HepG2 (cell line): ENCODE measurements around the gene VARS2. TPM values are rescaled to one million over a fixed set of nuclear protein-coding genes. Genes with fewer than 3 reads are reported as not detected.

Source experiments
- ATAD3A ChIP-seq: sonication (generic); formaldehyde crosslinking; IDR thresholded peaks from 2 replicates; pipeline ENCODE4 v1.4.0; 2020; ENCODE audit warnings: missing genetic modification reagents
- CBX2 ChIP-seq, 2 experiments: fragments of 200-600 bp in 1 of 2; sonication (generic); formaldehyde crosslinking in 1 of 2; IDR thresholded peaks; 2 replicates each; pipeline versions ENCODE4 v1.7.0 to v1.8.1; 2018 to 2022; ENCODE audit warnings: low read depth in 2 of 2, low read length in 1 of 2, mild to moderate bottlenecking in 1 of 2, missing genetic modification reagents in 1 of 2
- CBX5 ChIP-seq: sonication (generic); formaldehyde crosslinking; IDR thresholded peaks from 2 replicates; pipeline ENCODE4 v1.4.0; 2020; ENCODE audit warnings: missing genetic modification reagents, borderline replicate concordance
- HHEX ChIP-seq: IDR thresholded peaks from 2 replicates; pipeline ENCODE4 v1.6.1; 2016; ENCODE audit warnings: control low read depth
- NPAS2 ChIP-seq: sonication (generic); formaldehyde crosslinking; IDR thresholded peaks from 2 replicates; pipeline ENCODE4 v1.8.0; 2022; ENCODE audit warnings: mild to moderate bottlenecking, missing genetic modification reagents, borderline replicate concordance
- RAD51 ChIP-seq: fragments of 450-650 bp; IDR thresholded peaks from 2 replicates; pipeline ENCODE4 v1.6.1; 2016; ENCODE audit warnings: borderline replicate concordance
- SMAD9 ChIP-seq: sonication (generic); formaldehyde crosslinking; IDR thresholded peaks from 2 replicates; pipeline ENCODE4 v1.5.1; 2020; ENCODE audit warnings: mild to moderate bottlenecking, missing genetic modification reagents
- TAF1 ChIP-seq: sonication (generic); formaldehyde crosslinking; IDR thresholded peaks from 2 replicates; pipeline ENCODE4 v1.4.0; 2020; ENCODE audit warnings: missing genetic modification reagents
- ZFY ChIP-seq: sonication (generic); formaldehyde crosslinking; IDR thresholded peaks from 2 replicates; pipeline ENCODE4 v1.4.0; 2020; ENCODE audit warnings: missing genetic modification reagents
- ZKSCAN1 ChIP-seq: fragments of 150-350 bp; IDR thresholded peaks from 2 replicates; pipeline ENCODE4 v1.6.1; 2014; ENCODE audit warnings: low read length
- ZNF75D ChIP-seq: sonication (generic); formaldehyde crosslinking; IDR thresholded peaks from 2 replicates; pipeline ENCODE4 v1.8.1; 2023; ENCODE audit warnings: missing genetic modification reagents, mild to moderate bottlenecking, borderline replicate concordance
- ZNF782 ChIP-seq: sonication (generic); formaldehyde crosslinking; IDR thresholded peaks from 2 replicates; pipeline ENCODE4 v1.4.0; 2020; ENCODE audit warnings: missing genetic modification reagents, mild to moderate bottlenecking, borderline replicate concordance
- ZNF792 ChIP-seq: IDR thresholded peaks from 2 replicates; pipeline ENCODE4 v1.6.1; 2016
- polyA plus RNA-seq, 8 experiments: library from polyadenylated mRNA; depleted of rRNA in 3 of 8; stranded (reverse) in 7 of 8; unstranded in 1 of 8; fragments of >200 nt; fragmentation: Illumina TruSeq in 4 of 8; extraction: Trizol in 4 of 8; gene quantifications; 2 replicates each; pipeline versions ENCODE4 v1.2.1 to v1.2.3, GENCODE V29; 2011 to 2016; ENCODE audit warnings: low read depth in 4 of 8, missing spikeins in 1 of 8, mixed read lengths in 1 of 8; ENCODE audit not compliant: insufficient read depth in 1 of 8
- total RNA-seq, 5 experiments: library from RNA; depleted of rRNA; stranded (reverse); fragments of >200 nt; fragmentation: Illumina TruSeq; extraction: Trizol; gene quantifications; 2 replicates each; pipeline ENCODE4 v1.2.3, GENCODE V29; 2016; ENCODE audit warnings: low read depth in 1 of 5
- TF ChIP-seq, protein P1 (sequence below): sonication (generic); formaldehyde crosslinking; IDR thresholded peaks from 2 replicates; pipeline ENCODE4 v1.5.1; 2020; ENCODE audit warnings: mild to moderate bottlenecking, moderate library complexity, missing genetic modification reagents
- TF ChIP-seq, protein P2 (sequence below): IDR thresholded peaks from 2 replicates; pipeline ENCODE4 v1.6.1; 2016; ENCODE audit warnings: missing compliant biosample characterization, missing genetic modification reagents, borderline replicate concordance
- TF ChIP-seq, protein P3 (sequence below): sonication (generic); formaldehyde crosslinking; IDR thresholded peaks from 2 replicates; pipeline ENCODE4 v1.5.0; 2020; ENCODE audit warnings: missing genetic modification reagents, mild to moderate bottlenecking, borderline replicate concordance
- TF ChIP-seq, protein P4 (sequence below): sonication (generic); formaldehyde crosslinking; IDR thresholded peaks from 2 replicates; pipeline ENCODE4 v1.5.0; 2020; ENCODE audit warnings: mild to moderate bottlenecking, missing genetic modification reagents, moderate library complexity
- TF ChIP-seq, protein P5 (sequence below): sonication (generic); formaldehyde crosslinking; IDR thresholded peaks from 2 replicates; pipeline ENCODE4 v1.5.0; 2020; ENCODE audit warnings: mild to moderate bottlenecking, missing genetic modification reagents, borderline replicate concordance

The VARS2 gene
- total and polyA plus RNA-seq, 2 of the 13 experiments (the other 11 are each of a cell fraction or from before 2014, with no cell fraction given), result 61.8 to 71.8 TPM

DNA sequence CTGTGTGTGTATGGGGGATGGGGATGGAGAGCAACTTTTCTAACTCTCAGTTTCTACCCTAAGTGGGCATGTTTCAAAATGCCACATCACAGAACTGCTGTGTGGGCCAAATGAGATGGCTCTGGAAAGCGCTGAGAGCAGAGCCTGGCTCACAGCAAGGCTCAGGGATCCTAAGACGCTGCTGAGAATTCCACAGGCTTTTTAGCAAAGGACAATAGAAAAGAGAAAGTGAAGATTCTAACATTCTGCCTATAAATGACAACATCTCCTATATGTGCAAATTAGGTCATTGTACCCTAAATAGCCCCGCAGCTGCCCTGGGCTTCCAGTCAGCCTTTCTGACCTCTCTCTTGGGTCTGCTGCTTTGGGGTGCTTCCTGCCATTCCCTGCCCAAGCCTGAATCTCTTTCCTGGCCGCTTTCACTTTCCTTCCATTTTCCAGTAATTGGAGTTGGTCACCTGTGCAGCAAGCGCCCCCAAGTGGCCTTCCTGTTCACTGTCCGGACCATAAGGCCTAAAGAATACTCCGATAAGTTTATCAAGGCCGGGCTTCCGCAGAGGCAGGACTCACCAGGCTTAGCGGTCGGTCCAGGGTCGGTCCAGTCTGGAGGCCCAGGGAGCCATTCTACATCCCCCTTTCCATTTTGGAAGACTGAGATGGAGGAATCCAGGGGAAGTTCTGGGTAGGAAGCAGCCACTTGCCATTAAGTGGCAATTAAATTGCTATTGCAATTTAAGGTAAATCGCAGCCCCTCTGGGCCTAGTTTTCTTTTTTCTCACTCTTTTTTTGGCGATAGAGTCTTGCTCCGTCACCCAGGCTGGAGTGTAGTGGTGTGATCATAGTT, 36.4 kb upstream of the VARS2 start (continued):
- TF ChIP-seq ZNF75D (CRISPR knock-in tag) (no peak), HHEX (CRISPR knock-in tag) (no peak), CBX2 (IDR thresholded peaks at IDR 0.05; ENCODE audit: low read depth, low read length) (no peak), CBX2 (CRISPR knock-in tag; IDR thresholded peaks at IDR 0.05; ENCODE audit: low read depth) (no peak), TAF1 (CRISPR knock-in tag) (peak; percentile 20; the same call in 1 of the 2 replicates), SMAD9 (CRISPR knock-in tag) (no peak), ZNF792 (CRISPR knock-in tag) (0 out of 2 replicates have a peak, but pooled peaks have one; percentile 38), CBX5 (CRISPR knock-in tag) (peak; percentile 68; the same call in 1 of the 2 replicates), RAD51 (no peak), NPAS2 (CRISPR knock-in tag) (no peak), ATAD3A (CRISPR knock-in tag) (no peak), ZFY (CRISPR knock-in tag) (peak; percentile 71; the same call in 1 of the 2 replicates), ZNF782 (CRISPR knock-in tag) (no peak), ZKSCAN1 (no peak)
- TF ChIP-seq, protein P1, sequence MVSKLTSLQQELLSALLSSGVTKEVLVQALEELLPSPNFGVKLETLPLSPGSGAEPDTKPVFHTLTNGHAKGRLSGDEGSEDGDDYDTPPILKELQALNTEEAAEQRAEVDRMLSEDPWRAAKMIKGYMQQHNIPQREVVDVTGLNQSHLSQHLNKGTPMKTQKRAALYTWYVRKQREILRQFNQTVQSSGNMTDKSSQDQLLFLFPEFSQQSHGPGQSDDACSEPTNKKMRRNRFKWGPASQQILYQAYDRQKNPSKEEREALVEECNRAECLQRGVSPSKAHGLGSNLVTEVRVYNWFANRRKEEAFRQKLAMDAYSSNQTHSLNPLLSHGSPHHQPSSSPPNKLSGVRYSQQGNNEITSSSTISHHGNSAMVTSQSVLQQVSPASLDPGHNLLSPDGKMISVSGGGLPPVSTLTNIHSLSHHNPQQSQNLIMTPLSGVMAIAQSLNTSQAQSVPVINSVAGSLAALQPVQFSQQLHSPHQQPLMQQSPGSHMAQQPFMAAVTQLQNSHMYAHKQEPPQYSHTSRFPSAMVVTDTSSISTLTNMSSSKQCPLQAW (CRISPR knock-in tag), result peak; percentile 74; the same call in 1 of the 2 replicates
- TF ChIP-seq, protein P2, sequence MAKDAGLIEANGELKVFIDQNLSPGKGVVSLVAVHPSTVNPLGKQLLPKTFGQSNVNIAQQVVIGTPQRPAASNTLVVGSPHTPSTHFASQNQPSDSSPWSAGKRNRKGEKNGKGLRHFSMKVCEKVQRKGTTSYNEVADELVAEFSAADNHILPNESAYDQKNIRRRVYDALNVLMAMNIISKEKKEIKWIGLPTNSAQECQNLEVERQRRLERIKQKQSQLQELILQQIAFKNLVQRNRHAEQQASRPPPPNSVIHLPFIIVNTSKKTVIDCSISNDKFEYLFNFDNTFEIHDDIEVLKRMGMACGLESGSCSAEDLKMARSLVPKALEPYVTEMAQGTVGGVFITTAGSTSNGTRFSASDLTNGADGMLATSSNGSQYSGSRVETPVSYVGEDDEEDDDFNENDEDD (CRISPR knock-in tag), result no peak
- TF ChIP-seq, protein P3, sequence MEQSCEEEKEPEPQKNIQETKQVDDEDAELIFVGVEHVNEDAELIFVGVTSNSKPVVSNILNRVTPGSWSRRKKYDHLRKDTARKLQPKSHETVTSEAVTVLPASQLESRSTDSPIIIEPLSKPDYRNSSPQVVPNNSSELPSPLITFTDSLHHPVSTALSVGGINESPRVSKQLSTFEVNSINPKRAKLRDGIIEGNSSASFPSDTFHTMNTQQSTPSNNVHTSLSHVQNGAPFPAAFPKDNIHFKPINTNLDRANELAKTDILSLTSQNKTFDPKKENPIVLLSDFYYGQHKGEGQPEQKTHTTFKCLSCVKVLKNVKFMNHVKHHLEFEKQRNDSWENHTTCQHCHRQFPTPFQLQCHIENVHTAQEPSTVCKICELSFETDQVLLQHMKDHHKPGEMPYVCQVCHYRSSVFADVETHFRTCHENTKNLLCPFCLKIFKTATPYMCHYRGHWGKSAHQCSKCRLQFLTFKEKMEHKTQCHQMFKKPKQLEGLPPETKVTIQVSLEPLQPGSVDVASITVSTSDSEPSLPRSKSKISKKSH (CRISPR knock-in tag), result no peak
- TF ChIP-seq, protein P4, sequence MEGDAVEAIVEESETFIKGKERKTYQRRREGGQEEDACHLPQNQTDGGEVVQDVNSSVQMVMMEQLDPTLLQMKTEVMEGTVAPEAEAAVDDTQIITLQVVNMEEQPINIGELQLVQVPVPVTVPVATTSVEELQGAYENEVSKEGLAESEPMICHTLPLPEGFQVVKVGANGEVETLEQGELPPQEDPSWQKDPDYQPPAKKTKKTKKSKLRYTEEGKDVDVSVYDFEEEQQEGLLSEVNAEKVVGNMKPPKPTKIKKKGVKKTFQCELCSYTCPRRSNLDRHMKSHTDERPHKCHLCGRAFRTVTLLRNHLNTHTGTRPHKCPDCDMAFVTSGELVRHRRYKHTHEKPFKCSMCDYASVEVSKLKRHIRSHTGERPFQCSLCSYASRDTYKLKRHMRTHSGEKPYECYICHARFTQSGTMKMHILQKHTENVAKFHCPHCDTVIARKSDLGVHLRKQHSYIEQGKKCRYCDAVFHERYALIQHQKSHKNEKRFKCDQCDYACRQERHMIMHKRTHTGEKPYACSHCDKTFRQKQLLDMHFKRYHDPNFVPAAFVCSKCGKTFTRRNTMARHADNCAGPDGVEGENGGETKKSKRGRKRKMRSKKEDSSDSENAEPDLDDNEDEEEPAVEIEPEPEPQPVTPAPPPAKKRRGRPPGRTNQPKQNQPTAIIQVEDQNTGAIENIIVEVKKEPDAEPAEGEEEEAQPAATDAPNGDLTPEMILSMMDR (CRISPR knock-in tag), result peak; percentile 99
- TF ChIP-seq, protein P5, sequence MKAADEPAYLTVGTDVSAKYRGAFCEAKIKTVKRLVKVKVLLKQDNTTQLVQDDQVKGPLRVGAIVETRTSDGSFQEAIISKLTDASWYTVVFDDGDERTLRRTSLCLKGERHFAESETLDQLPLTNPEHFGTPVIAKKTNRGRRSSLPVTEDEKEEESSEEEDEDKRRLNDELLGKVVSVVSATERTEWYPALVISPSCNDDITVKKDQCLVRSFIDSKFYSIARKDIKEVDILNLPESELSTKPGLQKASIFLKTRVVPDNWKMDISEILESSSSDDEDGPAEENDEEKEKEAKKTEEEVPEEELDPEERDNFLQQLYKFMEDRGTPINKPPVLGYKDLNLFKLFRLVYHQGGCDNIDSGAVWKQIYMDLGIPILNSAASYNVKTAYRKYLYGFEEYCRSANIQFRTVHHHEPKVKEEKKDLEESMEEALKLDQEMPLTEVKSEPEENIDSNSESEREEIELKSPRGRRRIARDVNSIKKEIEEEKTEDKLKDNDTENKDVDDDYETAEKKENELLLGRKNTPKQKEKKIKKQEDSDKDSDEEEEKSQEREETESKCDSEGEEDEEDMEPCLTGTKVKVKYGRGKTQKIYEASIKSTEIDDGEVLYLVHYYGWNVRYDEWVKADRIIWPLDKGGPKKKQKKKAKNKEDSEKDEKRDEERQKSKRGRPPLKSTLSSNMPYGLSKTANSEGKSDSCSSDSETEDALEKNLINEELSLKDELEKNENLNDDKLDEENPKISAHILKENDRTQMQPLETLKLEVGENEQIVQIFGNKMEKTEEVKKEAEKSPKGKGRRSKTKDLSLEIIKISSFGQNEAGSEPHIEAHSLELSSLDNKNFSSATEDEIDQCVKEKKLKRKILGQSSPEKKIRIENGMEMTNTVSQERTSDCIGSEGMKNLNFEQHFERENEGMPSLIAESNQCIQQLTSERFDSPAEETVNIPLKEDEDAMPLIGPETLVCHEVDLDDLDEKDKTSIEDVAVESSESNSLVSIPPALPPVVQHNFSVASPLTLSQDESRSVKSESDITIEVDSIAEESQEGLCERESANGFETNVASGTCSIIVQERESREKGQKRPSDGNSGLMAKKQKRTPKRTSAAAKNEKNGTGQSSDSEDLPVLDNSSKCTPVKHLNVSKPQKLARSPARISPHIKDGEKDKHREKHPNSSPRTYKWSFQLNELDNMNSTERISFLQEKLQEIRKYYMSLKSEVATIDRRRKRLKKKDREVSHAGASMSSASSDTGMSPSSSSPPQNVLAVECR, result no peak; the same call in 1 of the 2 replicates
